ENCODE measurements around the gene PRR33.

The PRR33 gene

GRCh38 chr11:1916986-1917522 lies 25.4 kb upstream of the PRR33 start:
- no peak for TF ChIP-seq CTCF (IDR thresholded peaks at IDR 0.05; ENCODE audit: low read depth, low read length)
- Histone ChIP-seq H3K27me3 (no peaks in the 10 kb centered on the region), H3K4me1 (no peaks in the 10 kb centered on the region), H3K9me3 (no peaks in the 10 kb centered on the region), H3K36me3 (no peaks in the 10 kb centered on the region), H3K4me3 (ENCODE audit: low read depth, low read length) (no peak overlapping the region)
- DNase-seq = no peak

GRCh38 chr11:1916132-1916985 lies 24.7 kb upstream of the PRR33 start:
- no peaks in the 10 kb centered on the region for H3K4me1 ChIP-seq
- no peak for DNase-seq
- no peak overlapping the region for H3K4me3 ChIP-seq (ENCODE audit: low read depth, low read length)
- no peaks in the 10 kb centered on the region for H3K36me3 ChIP-seq
- no peak for TF ChIP-seq CTCF (IDR thresholded peaks at IDR 0.05; ENCODE audit: low read depth, low read length)
- H3K9me3 ChIP-seq = no peaks in the 10 kb centered on the region
- H3K27me3 ChIP-seq = no peaks in the 10 kb centered on the region

- Histone ChIP-seq H3K9me3 (no peaks in the 10 kb centered on the region), H3K4me3 (ENCODE audit: low read depth, low read length) (no peak overlapping the region), H3K36me3 (no peaks in the 10 kb centered on the region), H3K27me3 (no peaks in the 10 kb centered on the region), H3K4me1 (no peaks in the 10 kb centered on the region)
- TF ChIP-seq CTCF (IDR thresholded peaks at IDR 0.05; ENCODE audit: low read depth, low read length) = no peak
- no peak for DNase-seq
Measured at GRCh38 chr11:1915795-1916131, 24.1 kb upstream of the PRR33 start.

- no peak for TF ChIP-seq CTCF (IDR thresholded peaks at IDR 0.05; ENCODE audit: low read depth, low read length)
- no peaks in the 10 kb centered on the region for H3K27me3 ChIP-seq
Measured at GRCh38 chr11:1913271-1914060, 21.8 kb upstream of the PRR33 start.

GRCh38 chr11:1912289-1912878 lies 20.7 kb upstream of the PRR33 start:
- DNase-seq = no peak
- TF ChIP-seq CTCF (IDR thresholded peaks at IDR 0.05; ENCODE audit: low read depth, low read length) = no peak

More at GRCh38 chr11:1913271-1914060, 21.8 kb upstream of the PRR33 start:
- H3K4me3 ChIP-seq (ENCODE audit: low read depth, low read length) = no peak overlapping the region
- no peak for DNase-seq
- H3K9me3 ChIP-seq = no peaks in the 10 kb centered on the region
- H3K4me1 ChIP-seq = no peaks in the 10 kb centered on the region
- no peaks in the 10 kb centered on the region for H3K36me3 ChIP-seq

More at GRCh38 chr11:1912289-1912878, 20.7 kb upstream of the PRR33 start:
- Histone ChIP-seq H3K9me3 (no peaks in the 10 kb centered on the region), H3K4me1 (no peaks in the 10 kb centered on the region), H3K27me3 (no peaks in the 10 kb centered on the region), H3K36me3 (no peaks in the 10 kb centered on the region), H3K4me3 (ENCODE audit: low read depth, low read length) (no peak overlapping the region)
